Measurements from ENCODE around the gene KDM4C.
A peak's percentile ranks its signal among the peaks of the same experiment; 100 is the strongest.
"Not testable (repeated sequence)": the region's sequence is repeated elsewhere in the genome, so short reads cannot be mapped to it uniquely, and the experiment has no call there.

The KDM4C gene

DNA sequence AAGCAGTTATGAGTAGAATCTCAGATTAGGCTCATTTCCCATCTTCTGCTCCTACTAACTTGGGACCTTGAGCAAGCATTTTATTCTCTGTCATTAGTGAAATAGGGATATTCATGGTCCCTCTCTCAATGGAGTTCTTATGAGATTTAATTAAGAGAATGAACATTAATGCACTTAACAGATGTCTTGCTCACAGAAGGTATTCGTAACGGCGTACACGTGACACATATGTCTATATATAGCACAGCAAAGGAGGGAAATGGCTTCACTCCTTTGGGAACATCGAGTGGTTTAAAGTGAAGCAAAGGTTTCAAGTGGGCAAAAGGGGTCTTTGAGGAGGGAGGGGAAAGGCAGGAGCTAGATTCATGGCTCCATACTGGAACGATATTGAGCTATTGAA is 24.6 kb downstream of the KDM4C start:
- Histone ChIP-seq H3K36me3 (ENCODE audit: insufficient read depth, low read length) (no peaks in the 10 kb centered on the region), H3K27ac (ENCODE audit: low read depth, low read length) (no peak overlapping the region), H3K27me3 (ENCODE audit: insufficient read depth, low read length) (no peaks in the 10 kb centered on the region), H2AFZ (ENCODE audit: low read length, unreplicated experiment) (no peak overlapping the region), H3K79me2 (ENCODE audit: control insufficient read depth, insufficient read depth, low read length, unreplicated experiment) (peaks cover 78% of the 10 kb centered on the region), H3K4me3 (ENCODE audit: low read depth, low read length) (no peak overlapping the region), H3K4me1 (ENCODE audit: control insufficient read depth, insufficient read depth, low read length, unreplicated experiment) (peaks cover 13% of the 10 kb centered on the region)

DNA sequence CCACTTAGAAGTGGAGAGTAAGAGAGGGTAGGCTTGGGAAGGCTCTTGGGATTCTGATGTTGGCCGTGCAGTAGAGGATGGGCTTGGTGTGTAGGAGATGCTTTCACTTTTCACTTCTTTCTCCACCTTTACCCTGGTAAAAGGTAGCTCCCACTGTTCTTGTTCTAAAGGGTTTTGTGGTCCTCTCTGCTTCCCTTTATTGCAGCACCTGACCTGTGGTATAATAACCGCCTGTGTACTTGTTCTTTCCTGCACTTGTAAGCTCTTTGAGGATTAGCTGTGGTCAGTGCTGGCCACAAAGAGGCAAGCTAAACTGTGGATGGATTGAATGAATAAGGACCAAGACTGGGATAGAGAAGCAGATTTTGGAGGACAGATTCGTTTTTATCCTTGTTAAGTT is 25.2 kb downstream of the KDM4C start:
- H3K79me2 ChIP-seq (ENCODE audit: control insufficient read depth, insufficient read depth, low read length, unreplicated experiment): peaks cover 79% of the 10 kb centered on the region

DNA sequence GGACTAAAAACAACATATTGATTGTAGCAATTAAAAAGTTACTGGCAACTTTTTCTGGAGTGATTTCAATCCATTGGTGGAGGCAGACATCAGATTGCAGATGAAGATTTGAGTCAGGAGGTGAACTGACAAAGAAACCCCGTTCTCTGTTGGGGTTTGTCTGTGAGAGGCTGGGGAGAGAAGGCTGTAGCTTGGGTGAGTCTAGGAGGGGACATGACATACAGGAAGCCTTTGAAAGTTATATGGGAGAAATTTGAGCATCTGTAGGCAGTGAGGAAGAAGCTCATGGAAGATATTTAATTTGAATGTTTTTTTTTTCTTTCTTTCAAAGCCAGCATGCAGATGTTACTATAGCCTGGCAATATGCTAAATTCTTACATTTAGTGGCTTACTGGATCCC is 26.0 kb downstream of the KDM4C start:
- Histone ChIP-seq H2AFZ (ENCODE audit: low read length, unreplicated experiment) (no peak overlapping the region), H3K79me2 (ENCODE audit: control insufficient read depth, insufficient read depth, low read length, unreplicated experiment) (peaks cover 82% of the 10 kb centered on the region), H3K27me3 (ENCODE audit: insufficient read depth, low read length) (no peaks in the 10 kb centered on the region), H3K4me1 (ENCODE audit: control insufficient read depth, insufficient read depth, low read length, unreplicated experiment) (peaks cover 27% of the 10 kb centered on the region), H3K36me3 (ENCODE audit: insufficient read depth, low read length) (no peaks in the 10 kb centered on the region), H3K4me3 (ENCODE audit: low read depth, low read length) (no peak overlapping the region), H3K27ac (ENCODE audit: low read depth, low read length) (no peak overlapping the region)

More for the DNA sequence above, 25.2 kb downstream of the KDM4C start:
- peaks cover 20% of the 10 kb centered on the region for H3K4me1 ChIP-seq (ENCODE audit: control insufficient read depth, insufficient read depth, low read length, unreplicated experiment)
- H3K4me3 ChIP-seq (ENCODE audit: low read depth, low read length): no peak overlapping the region
- H2AFZ ChIP-seq (ENCODE audit: low read length, unreplicated experiment): no peak overlapping the region
- no peaks in the 10 kb centered on the region for H3K36me3 ChIP-seq (ENCODE audit: insufficient read depth, low read length)
- no peak overlapping the region for H3K27ac ChIP-seq (ENCODE audit: low read depth, low read length)
- no peaks in the 10 kb centered on the region for H3K27me3 ChIP-seq (ENCODE audit: insufficient read depth, low read length)

DNA sequence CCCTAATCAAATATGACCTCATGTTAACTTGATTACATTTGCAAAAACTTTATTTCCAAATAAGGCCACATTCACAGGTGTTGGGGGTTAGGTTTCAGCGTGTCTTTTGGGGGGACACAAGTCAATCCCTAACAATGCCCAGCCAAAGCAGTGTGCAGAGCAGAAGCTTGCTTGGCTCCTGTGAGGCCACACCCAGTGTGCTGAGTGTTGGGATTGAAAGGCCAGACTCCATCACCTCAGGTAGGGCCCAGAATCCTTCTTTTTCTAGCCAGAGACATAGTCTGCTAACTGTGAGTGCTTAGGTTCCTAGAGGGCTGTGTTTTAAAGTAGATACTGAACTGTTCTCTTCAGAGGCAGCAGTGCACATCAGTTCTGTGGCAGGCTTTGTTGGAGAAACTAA is 27.9 kb downstream of the KDM4C start:
- Histone ChIP-seq H3K27ac (ENCODE audit: low read depth, low read length) (no peak overlapping the region), H3K4me1 (ENCODE audit: control insufficient read depth, insufficient read depth, low read length, unreplicated experiment) (peaks cover 21% of the 10 kb centered on the region), H3K79me2 (ENCODE audit: control insufficient read depth, insufficient read depth, low read length, unreplicated experiment) (peaks cover 78% of the 10 kb centered on the region), H2AFZ (ENCODE audit: low read length, unreplicated experiment) (no peak overlapping the region), H3K27me3 (ENCODE audit: insufficient read depth, low read length) (no peaks in the 10 kb centered on the region), H3K4me3 (ENCODE audit: low read depth, low read length) (no peak overlapping the region), H3K36me3 (ENCODE audit: insufficient read depth, low read length) (no peaks in the 10 kb centered on the region)

DNA sequence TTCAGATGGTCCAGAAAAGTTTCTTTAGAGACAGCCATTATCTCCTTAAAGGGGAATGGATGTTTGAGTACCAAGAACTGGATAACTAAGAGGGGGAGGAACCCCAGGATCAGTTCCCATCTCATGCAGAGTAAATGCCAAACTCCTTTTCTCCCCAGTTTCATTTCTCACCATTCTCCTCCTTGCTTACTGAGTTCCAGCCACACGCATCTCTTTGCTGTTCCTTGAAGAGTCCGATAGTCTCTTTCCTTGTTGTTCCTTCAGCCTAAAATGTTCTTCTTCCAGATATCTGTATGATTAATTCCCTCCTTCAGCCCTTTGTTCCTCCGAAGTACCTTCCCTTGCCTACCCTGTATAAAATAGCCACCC is 30.0 kb downstream of the KDM4C start:
- Histone ChIP-seq H2AFZ (ENCODE audit: low read length, unreplicated experiment) (peak overlapping the region; percentile 64), H3K27ac (ENCODE audit: low read depth, low read length) (peak overlapping the region; percentile 83), H3K79me2 (ENCODE audit: control insufficient read depth, insufficient read depth, low read length, unreplicated experiment) (peaks cover 68% of the 10 kb centered on the region), H3K4me1 (ENCODE audit: control insufficient read depth, insufficient read depth, low read length, unreplicated experiment) (peaks cover 21% of the 10 kb centered on the region), H3K4me3 (ENCODE audit: low read depth, low read length) (peak overlapping the region; percentile 64), H3K27me3 (ENCODE audit: insufficient read depth, low read length) (no peaks in the 10 kb centered on the region), H3K36me3 (ENCODE audit: insufficient read depth, low read length) (no peaks in the 10 kb centered on the region)

DNA sequence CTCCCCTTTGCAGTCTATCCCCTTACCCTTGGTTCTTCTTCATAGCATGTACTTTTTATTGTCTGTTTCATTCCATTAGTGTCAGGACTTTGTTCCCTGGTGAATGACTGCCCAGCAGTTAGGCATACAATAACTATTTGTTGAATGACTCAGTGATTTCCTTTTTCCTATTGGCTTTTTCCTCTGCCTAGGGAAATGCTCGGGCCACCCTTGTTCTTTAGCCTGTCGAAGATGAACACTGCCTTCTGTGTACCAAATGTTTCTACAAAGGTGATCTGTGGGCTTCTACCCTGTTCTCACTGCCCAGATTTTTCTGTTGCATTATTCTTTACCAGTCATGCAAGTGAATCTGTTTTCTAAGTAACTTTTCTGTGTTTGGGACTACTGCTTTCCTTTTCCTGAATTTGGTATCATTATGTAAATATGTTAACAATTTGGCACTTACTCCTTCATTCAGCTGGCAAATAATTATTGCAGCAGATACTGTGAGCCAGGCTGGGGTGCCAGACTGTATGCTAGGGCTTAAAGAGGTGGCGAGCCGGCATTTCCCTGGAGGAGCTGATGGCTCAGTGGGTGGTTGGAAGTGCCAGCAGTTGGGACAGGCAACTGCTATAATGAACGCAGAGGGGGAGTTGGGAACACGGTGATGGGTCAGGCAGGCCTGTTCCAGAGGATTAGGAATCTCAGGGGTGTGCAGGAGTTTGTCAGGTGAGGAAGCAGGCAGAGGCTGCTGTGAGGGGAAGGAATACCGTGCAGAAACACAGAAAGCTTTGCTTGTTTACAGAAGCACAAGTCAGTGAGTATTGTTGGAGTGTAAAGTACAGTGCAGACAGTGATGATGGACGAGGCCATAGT is 30.6 kb downstream of the KDM4C start:
- Histone ChIP-seq H3K4me1 (ENCODE audit: control insufficient read depth, insufficient read depth, low read length, unreplicated experiment) (peaks cover 21% of the 10 kb centered on the region), H3K4me3 (ENCODE audit: low read depth, low read length) (peak overlapping the region; percentile 64), H3K27me3 (ENCODE audit: insufficient read depth, low read length) (no peaks in the 10 kb centered on the region), H3K79me2 (ENCODE audit: control insufficient read depth, insufficient read depth, low read length, unreplicated experiment) (peaks cover 62% of the 10 kb centered on the region), H2AFZ (ENCODE audit: low read length, unreplicated experiment) (peak overlapping the region; percentile 64), H3K27ac (ENCODE audit: low read depth, low read length) (peak overlapping the region; percentile 83), H3K36me3 (ENCODE audit: insufficient read depth, low read length) (peaks cover 5% of the 10 kb centered on the region; the same call in 1 of the 2 replicates)

DNA sequence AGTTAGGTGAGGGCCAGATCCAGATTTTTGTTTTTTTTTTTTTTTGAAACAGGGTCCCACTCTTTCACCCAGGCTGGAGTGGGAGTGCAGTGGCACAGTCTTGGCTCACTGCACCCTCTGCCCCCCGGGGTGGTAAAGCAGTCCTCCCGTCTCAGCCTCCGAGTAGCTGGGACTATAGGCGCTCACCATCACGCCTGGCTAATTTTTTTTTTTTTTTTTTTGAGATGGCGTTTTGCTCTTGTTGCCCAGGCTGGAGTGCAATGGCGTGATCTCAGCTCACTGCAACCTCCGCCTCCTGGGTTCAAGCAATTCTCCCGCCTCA is 31.2 kb downstream of the KDM4C start:
- not testable (repeated sequence) for H3K4me3 ChIP-seq (ENCODE audit: low read depth, low read length); H2AFZ ChIP-seq (ENCODE audit: low read length, unreplicated experiment); H3K36me3 ChIP-seq (ENCODE audit: insufficient read depth, low read length); H3K27me3 ChIP-seq (ENCODE audit: insufficient read depth, low read length)
- Histone ChIP-seq H3K79me2 (ENCODE audit: control insufficient read depth, insufficient read depth, low read length, unreplicated experiment) (peaks cover 57% of the 10 kb centered on the region), H3K27ac (ENCODE audit: low read depth, low read length) (peak overlapping the region; percentile 83; the same call in 1 of the 2 replicates), H3K4me1 (ENCODE audit: control insufficient read depth, insufficient read depth, low read length, unreplicated experiment) (peaks cover 21% of the 10 kb centered on the region)

DNA sequence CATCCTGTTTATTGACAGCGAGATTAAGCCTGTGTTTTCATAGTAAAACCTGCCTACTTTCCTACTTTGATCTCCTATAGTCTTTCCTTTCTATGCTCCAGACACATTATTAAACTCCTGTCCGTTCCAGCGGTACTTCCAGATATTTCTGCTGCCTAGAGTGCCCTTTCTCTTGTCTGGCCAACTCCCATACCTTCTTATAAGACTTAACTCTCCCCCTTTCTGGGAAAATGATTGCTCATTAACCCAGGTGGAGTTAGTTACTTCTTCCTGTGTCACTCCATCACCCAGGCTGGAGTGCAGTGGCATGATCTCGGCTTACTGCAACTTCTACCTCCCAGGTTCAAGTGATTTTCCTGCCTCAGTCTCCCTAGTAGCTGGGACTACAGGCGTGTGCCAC is 33.1 kb downstream of the KDM4C start:
- peaks cover 41% of the 10 kb centered on the region for H3K79me2 ChIP-seq (ENCODE audit: control insufficient read depth, insufficient read depth, low read length, unreplicated experiment)
- H3K4me3 ChIP-seq (ENCODE audit: low read depth, low read length): no peak overlapping the region
- H3K4me1 ChIP-seq (ENCODE audit: control insufficient read depth, insufficient read depth, low read length, unreplicated experiment): peaks cover 21% of the 10 kb centered on the region
- no peaks in the 10 kb centered on the region for H3K27me3 ChIP-seq (ENCODE audit: insufficient read depth, low read length)
- H2AFZ ChIP-seq (ENCODE audit: low read length, unreplicated experiment): no peak overlapping the region
- no peak overlapping the region for H3K27ac ChIP-seq (ENCODE audit: low read depth, low read length)
- peaks cover 10% of the 10 kb centered on the region for H3K36me3 ChIP-seq (ENCODE audit: insufficient read depth, low read length)

DNA sequence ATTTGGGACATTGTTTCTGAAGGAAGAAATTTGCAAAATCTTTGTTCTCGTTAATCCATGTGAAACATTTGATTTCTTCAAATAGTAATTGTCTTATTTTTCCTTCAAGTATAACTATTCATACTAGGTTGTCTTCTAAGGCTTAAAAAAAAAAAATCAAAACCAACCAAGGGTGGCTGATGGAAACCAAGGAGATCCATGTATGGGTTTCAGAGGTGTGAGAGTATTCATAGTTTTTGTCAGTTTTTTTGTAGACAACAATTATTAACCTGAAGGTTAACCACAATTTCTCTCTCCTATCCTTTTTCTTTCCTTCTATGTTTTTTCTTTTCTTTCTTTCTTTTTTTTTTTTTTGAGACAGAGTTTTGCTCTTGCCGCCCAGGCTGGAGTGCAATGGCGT is 35.4 kb downstream of the KDM4C start:
- peaks cover 25% of the 10 kb centered on the region for H3K79me2 ChIP-seq (ENCODE audit: control insufficient read depth, insufficient read depth, low read length, unreplicated experiment)
- no peak overlapping the region for H3K4me3 ChIP-seq (ENCODE audit: low read depth, low read length)
- no peak overlapping the region for H2AFZ ChIP-seq (ENCODE audit: low read length, unreplicated experiment)
- no peak overlapping the region for H3K27ac ChIP-seq (ENCODE audit: low read depth, low read length)
- H3K27me3 ChIP-seq (ENCODE audit: insufficient read depth, low read length): no peaks in the 10 kb centered on the region
- H3K4me1 ChIP-seq (ENCODE audit: control insufficient read depth, insufficient read depth, low read length, unreplicated experiment): peaks cover 8% of the 10 kb centered on the region
- peaks cover 10% of the 10 kb centered on the region for H3K36me3 ChIP-seq (ENCODE audit: insufficient read depth, low read length)

DNA sequence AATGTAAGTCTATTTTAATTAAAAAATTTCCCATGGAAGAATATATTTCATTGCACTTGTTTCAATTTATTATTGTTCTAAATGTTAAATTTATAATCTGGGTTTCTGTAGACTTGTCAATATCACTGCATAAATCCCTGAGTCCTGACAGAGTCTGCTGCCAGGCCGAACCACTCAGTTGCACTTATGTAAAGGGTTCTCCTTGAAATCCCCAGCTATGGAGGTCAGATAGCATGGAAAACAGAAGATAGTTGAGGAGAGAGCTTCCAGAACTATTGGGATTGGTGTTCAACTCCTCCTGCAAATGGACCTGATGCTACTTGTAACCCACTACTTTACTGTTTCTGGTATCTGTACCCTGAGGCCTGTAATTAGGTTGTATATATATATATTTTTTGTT is 37.2 kb downstream of the KDM4C start:
- Histone ChIP-seq H3K27me3 (ENCODE audit: insufficient read depth, low read length) (no peaks in the 10 kb centered on the region), H3K79me2 (ENCODE audit: control insufficient read depth, insufficient read depth, low read length, unreplicated experiment) (peaks cover 11% of the 10 kb centered on the region), H3K27ac (ENCODE audit: low read depth, low read length) (no peak overlapping the region), H3K4me1 (ENCODE audit: control insufficient read depth, insufficient read depth, low read length, unreplicated experiment) (no peaks in the 10 kb centered on the region), H3K4me3 (ENCODE audit: low read depth, low read length) (no peak overlapping the region), H3K36me3 (ENCODE audit: insufficient read depth, low read length) (peaks cover 10% of the 10 kb centered on the region), H2AFZ (ENCODE audit: low read length, unreplicated experiment) (no peak overlapping the region)

DNA sequence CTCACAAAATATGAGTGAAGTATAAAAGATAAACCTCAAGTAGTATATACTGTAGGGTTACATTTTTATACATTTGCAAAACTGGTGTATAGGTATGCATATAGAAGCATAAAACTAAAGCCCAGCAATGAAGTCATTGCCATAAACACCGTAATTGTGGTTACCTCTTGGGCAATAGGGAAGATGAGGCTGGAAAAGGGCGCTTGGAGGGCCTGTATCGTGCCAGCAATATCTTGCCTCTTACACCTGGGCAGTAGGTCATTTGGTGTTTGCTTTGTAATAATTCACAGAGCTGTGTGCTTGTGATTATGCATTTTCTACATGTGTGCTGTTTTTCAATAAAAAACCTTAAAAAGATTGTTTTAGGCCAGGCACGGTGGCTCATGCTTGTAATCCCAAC is 45.2 kb downstream of the KDM4C start:
- H2AFZ ChIP-seq (ENCODE audit: low read length, unreplicated experiment): no peak overlapping the region
- H3K4me1 ChIP-seq (ENCODE audit: control insufficient read depth, insufficient read depth, low read length, unreplicated experiment): no peaks in the 10 kb centered on the region
- H3K36me3 ChIP-seq (ENCODE audit: insufficient read depth, low read length): no peaks in the 10 kb centered on the region
- H3K27me3 ChIP-seq (ENCODE audit: insufficient read depth, low read length): no peaks in the 10 kb centered on the region
- H3K4me3 ChIP-seq (ENCODE audit: low read depth, low read length): no peak overlapping the region
- H3K79me2 ChIP-seq (ENCODE audit: control insufficient read depth, insufficient read depth, low read length, unreplicated experiment): peaks cover 2% of the 10 kb centered on the region
- no peak overlapping the region for H3K27ac ChIP-seq (ENCODE audit: low read depth, low read length)
